ENCODE data around the gene CCL28.

CCL28 gene

DNA sequence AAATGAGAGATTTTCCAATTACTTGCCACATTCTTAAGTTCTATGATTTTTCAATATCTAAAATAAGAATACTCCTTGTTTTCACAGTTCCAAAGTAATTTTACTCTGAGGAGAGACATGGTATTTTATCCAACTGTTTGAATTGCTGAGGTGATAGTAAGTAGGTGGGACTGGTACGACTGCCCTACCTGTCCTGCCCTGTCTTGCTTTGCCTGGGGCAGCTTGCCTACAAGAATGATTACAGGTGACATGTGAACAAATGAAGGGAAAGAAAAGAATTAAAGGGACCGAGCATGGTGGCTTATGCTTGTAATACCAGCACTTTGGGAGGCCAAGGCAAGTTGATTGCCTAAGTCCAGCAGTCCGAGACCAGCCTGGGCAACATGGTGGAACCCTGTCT lies 57.4 kb downstream of the CCL28 start:
- DNase-seq: no peak

GRCh38 chr5:43353668-43354067 lies 58.5 kb downstream of the CCL28 start:
- DNase-seq: no peak

- DNase-seq: no peak
These were observed 59.3 kb downstream of the CCL28 start for GRCh38 chr5:43352915-43353314.

- peak; percentile 42 for DNase-seq
These were observed 60.1 kb downstream of the CCL28 start for GRCh38 chr5:43352131-43352530.

DNA sequence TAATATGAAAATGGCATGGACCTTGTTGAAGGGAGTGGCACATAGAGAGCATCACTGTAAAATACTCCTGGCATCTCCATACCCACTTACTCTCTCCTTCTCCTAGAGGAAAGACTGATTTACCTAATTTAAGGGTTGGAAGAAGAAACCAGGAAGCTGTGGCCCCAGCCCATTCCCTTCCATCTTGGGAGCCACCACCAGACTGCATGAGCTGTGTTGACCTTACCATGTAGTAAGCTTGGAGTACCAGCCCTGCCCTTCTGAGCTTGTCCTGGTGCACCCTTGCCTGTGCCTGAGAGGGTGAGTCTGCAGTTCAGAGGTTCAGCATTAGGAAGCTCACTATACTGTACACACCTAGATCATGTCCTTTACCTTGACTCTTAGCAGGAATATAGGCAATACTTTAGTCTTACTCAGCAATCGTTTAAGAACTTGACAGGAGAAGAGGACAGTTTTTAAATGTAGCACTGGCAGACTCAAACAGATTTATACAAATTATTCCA lies 63.3 kb downstream of the CCL28 start:
- DNase-seq: no peak

GRCh38 chr5:43348207-43348606 lies 64.0 kb downstream of the CCL28 start:
- DNase-seq: no peak

- DNase-seq: peak; percentile 25
These were observed 73.3 kb downstream of the CCL28 start for GRCh38 chr5:43338862-43339261.

DNA sequence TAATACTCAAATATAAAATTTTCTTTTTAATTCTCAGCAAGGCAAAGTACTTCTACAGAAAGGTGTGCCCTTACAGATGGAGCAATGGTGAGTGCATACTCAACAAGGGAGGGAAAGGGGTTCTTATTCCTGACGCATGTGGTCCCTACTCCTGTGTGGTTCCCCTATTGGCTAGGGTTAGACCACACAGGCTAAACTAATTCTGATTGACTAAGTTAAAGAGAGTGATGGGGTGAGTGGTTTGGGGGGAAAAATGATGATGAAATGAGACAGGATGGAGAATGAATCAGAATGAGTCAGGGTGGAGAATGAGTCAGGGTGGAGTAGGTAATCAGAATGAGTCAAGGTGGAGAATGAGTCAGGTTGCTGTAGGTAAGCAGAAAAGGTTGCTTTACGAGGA lies 76.0 kb downstream of the CCL28 start:
- no peak for DNase-seq

DNA sequence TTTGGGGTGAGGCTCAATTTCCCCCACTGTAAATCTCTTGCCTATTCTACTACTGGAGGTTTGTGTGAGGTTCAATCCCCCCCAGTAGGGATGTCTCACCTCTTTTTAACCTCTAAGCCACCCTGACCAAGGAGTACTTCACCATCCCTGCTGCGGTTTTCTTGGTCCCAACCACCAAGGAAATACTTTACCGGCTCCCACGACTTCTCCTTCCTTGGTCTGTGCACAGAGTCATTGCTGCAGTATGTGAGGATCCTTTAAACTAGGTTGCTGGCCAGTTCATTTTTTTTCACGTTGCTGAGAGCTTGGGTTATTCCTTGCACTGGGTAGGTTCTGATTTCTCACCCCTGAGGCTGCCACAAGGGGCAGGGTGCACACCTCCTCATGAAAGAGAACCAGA lies 76.5 kb downstream of the CCL28 start:
- DNase-seq: no peak

DNA sequence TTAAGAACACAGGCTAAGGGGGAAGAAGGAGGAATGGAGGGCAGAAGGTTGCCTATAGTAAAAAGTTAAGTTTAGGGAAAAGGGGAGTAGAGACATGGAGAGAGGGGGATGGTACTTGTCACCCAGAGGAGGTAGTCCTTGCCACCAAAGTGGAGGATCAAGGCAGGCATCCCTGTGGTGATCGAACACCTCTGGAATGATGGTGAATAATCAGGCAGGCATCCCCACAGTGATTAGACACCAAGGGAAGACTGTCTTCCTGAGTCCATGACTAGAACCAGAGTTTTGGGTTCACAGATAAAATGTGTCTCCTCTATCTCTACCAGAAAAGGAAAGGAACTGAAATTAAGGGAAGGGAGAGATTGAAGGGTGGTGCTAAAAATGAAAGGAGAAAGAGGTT lies 79.8 kb downstream of the CCL28 start:
- no peak for DNase-seq
